HepG2 (cell line): ENCODE measurements around the gene SLC34A3. TPM values are rescaled to one million over a fixed set of nuclear protein-coding genes. Genes with fewer than 3 reads are reported as not detected.

ENCODE experiments used
- HNRNPLL ChIP-seq: fragments of 200-400 bp; formaldehyde crosslinking; IDR thresholded peaks from 2 replicates; pipeline ENCODE4 v1.6.1; 2017; ENCODE audit warnings: mild to moderate bottlenecking, low read depth, low read length; ENCODE audit not compliant: poor library complexity, severe bottlenecking
- ISX ChIP-seq: sonication (generic); formaldehyde crosslinking; conservative IDR thresholded peaks from 2 replicates; pipeline ENCODE4 v1.5.0; 2020; ENCODE audit warnings: missing genetic modification reagents
- MTF1 ChIP-seq: sonication (generic); formaldehyde crosslinking; IDR thresholded peaks from 2 replicates; pipeline ENCODE4 v1.5.0; 2020; ENCODE audit warnings: missing genetic modification reagents
- MXD4 ChIP-seq: IDR thresholded peaks from 2 replicates; pipeline ENCODE4 v1.6.1; 2016; ENCODE audit warnings: mild to moderate bottlenecking, missing biosample characterization, missing genetic modification reagents
- RBAK ChIP-seq: sonication (generic); formaldehyde crosslinking; IDR thresholded peaks from 2 replicates; pipeline ENCODE4 v1.5.1; 2020; ENCODE audit warnings: mild to moderate bottlenecking, missing genetic modification reagents
- SIN3A ChIP-seq: IDR thresholded peaks from 2 replicates; pipeline ENCODE4 v1.6.1; 2011; ENCODE audit warnings: low read depth, mild to moderate bottlenecking, control low read depth, low read length, borderline replicate concordance
- SNAI1 ChIP-seq: sonication (generic); formaldehyde crosslinking; IDR thresholded peaks from 2 replicates; pipeline ENCODE4 v1.5.0; 2020; ENCODE audit warnings: mild to moderate bottlenecking, missing genetic modification reagents, borderline replicate concordance
- SP5 ChIP-seq: IDR thresholded peaks from 2 replicates; pipeline ENCODE4 v1.6.1; 2016; ENCODE audit warnings: low read depth, borderline replicate concordance
- ZBTB21 ChIP-seq: sonication (generic); formaldehyde crosslinking; IDR thresholded peaks from 2 replicates; pipeline ENCODE4 v1.4.0; 2020; ENCODE audit warnings: missing genetic modification reagents
- ZNF33B ChIP-seq: sonication (generic); formaldehyde crosslinking; IDR thresholded peaks from 2 replicates; pipeline ENCODE4 v1.5.1; 2020; ENCODE audit warnings: mild to moderate bottlenecking, missing genetic modification reagents
- ZNF382 ChIP-seq: sonication (generic); formaldehyde crosslinking; IDR thresholded peaks from 2 replicates; pipeline ENCODE4 v1.5.0; 2020; ENCODE audit warnings: missing genetic modification reagents, mild to moderate bottlenecking, borderline replicate concordance
- ZNF589 ChIP-seq: sonication (generic); formaldehyde crosslinking; conservative IDR thresholded peaks from 2 replicates; pipeline ENCODE4 v1.8.0; 2022; ENCODE audit warnings: mild to moderate bottlenecking, moderate library complexity, missing genetic modification reagents
- polyA plus RNA-seq, 8 experiments: library from polyadenylated mRNA; depleted of rRNA in 3 of 8; stranded (reverse) in 7 of 8; unstranded in 1 of 8; fragments of >200 nt; fragmentation: Illumina TruSeq in 4 of 8; extraction: Trizol in 4 of 8; gene quantifications; 2 replicates each; pipeline versions ENCODE4 v1.2.1 to v1.2.3, GENCODE V29; 2011 to 2016; ENCODE audit warnings: low read depth in 4 of 8, missing spikeins in 1 of 8, mixed read lengths in 1 of 8; ENCODE audit not compliant: insufficient read depth in 1 of 8
- total RNA-seq, 5 experiments: library from RNA; depleted of rRNA; stranded (reverse); fragments of >200 nt; fragmentation: Illumina TruSeq; extraction: Trizol; gene quantifications; 2 replicates each; pipeline ENCODE4 v1.2.3, GENCODE V29; 2016; ENCODE audit warnings: low read depth in 1 of 5
- TF ChIP-seq, protein P1 (sequence below): sonication (generic); formaldehyde crosslinking; IDR thresholded peaks from 2 replicates; pipeline ENCODE4 v1.4.0; 2020; ENCODE audit warnings: missing genetic modification reagents
- TF ChIP-seq, protein P2 (sequence below): sonication (generic); formaldehyde crosslinking; IDR thresholded peaks from 2 replicates; pipeline ENCODE4 v1.4.0; 2020; ENCODE audit warnings: mild to moderate bottlenecking, missing genetic modification reagents
- TF ChIP-seq, protein P3 (sequence below): sonication (generic); formaldehyde crosslinking; IDR thresholded peaks from 2 replicates; pipeline ENCODE4 v1.5.0; 2020; ENCODE audit warnings: mild to moderate bottlenecking, missing genetic modification reagents
- TF ChIP-seq, protein P4 (sequence below): IDR thresholded peaks from 2 replicates; pipeline ENCODE4 v1.6.1; 2016; ENCODE audit warnings: missing compliant biosample characterization, missing genetic modification reagents, borderline replicate concordance
- TF ChIP-seq, protein P5 (sequence below): sonication (generic); formaldehyde crosslinking; IDR thresholded peaks from 2 replicates; pipeline ENCODE4 v1.5.1; 2020; ENCODE audit warnings: mild to moderate bottlenecking, moderate library complexity, missing genetic modification reagents
- TF ChIP-seq, protein P6 (sequence below): sonication (generic); formaldehyde crosslinking; IDR thresholded peaks from 2 replicates; pipeline ENCODE4 v1.4.0; 2020; ENCODE audit warnings: missing genetic modification reagents, mild to moderate bottlenecking, borderline replicate concordance

SLC34A3 gene
- total and polyA plus RNA-seq, 2 of the 13 experiments (the other 11 are each of a cell fraction or from before 2014, with no cell fraction given): 0.07 to 1.0 TPM

DNA sequence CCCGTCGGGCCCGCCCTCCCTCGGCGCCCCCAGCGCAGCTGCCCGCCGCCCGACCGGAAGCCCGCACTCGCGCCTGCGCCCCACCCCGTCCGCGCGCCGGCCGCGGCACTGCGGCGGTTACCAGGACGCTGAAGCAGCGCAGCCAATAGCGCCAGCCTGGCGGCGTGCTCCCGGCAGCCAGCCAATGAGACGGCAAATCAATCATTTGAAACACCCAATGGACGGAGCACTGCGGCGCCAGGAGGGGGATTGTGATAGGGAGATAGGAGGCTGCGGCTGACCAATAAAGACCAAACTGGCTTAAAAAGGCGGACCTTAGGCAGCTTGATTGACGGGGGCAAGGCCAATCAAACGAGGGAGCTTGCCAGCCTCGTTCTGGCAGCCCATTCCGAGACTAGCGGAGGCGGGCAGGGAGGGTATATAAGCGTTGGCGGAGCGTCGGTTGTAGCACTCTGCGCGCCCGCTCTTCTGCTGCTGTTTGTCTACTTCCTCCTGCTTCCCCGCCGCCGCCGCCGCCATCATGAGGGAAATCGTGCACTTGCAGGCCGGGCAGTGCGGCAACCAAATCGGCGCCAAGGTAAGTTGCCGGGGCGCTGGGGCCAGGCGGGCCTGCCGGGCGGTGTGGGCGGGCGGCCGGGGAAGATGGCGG lies 10.3 kb downstream of the SLC34A3 start, which contains the start of gene TUBB4B (continued):
- no peak for TF ChIP-seq ZBTB21
- TF ChIP-seq, protein P1, sequence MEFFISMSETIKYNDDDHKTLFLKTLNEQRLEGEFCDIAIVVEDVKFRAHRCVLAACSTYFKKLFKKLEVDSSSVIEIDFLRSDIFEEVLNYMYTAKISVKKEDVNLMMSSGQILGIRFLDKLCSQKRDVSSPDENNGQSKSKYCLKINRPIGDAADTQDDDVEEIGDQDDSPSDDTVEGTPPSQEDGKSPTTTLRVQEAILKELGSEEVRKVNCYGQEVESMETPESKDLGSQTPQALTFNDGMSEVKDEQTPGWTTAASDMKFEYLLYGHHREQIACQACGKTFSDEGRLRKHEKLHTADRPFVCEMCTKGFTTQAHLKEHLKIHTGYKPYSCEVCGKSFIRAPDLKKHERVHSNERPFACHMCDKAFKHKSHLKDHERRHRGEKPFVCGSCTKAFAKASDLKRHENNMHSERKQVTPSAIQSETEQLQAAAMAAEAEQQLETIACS (CRISPR knock-in tag): peak; percentile 31; the same call in 1 of the 2 replicates
- TF ChIP-seq ZNF382 (CRISPR knock-in tag): no peak
- TF ChIP-seq MXD4 (CRISPR knock-in tag): peak; percentile 37; the same call in 1 of the 2 replicates
- TF ChIP-seq ZNF589 (CRISPR knock-in tag): peak; percentile 60; the same call in 1 of the 2 replicates
- TF ChIP-seq ZNF33B (CRISPR knock-in tag): peak; percentile 69; the same call in 1 of the 2 replicates
- TF ChIP-seq, protein P2, sequence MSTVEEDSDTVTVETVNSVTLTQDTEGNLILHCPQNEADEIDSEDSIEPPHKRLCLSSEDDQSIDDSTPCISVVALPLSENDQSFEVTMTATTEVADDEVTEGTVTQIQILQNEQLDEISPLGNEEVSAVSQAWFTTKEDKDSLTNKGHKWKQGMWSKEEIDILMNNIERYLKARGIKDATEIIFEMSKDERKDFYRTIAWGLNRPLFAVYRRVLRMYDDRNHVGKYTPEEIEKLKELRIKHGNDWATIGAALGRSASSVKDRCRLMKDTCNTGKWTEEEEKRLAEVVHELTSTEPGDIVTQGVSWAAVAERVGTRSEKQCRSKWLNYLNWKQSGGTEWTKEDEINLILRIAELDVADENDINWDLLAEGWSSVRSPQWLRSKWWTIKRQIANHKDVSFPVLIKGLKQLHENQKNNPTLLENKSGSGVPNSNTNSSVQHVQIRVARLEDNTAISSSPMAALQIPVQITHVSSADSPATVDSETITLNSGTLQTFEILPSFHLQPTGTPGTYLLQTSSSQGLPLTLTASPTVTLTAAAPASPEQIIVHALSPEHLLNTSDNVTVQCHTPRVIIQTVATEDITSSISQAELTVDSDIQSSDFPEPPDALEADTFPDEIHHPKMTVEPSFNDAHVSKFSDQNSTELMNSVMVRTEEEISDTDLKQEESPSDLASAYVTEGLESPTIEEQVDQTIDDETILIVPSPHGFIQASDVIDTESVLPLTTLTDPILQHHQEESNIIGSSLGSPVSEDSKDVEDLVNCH (CRISPR knock-in tag): no peak
- TF ChIP-seq, protein P3, sequence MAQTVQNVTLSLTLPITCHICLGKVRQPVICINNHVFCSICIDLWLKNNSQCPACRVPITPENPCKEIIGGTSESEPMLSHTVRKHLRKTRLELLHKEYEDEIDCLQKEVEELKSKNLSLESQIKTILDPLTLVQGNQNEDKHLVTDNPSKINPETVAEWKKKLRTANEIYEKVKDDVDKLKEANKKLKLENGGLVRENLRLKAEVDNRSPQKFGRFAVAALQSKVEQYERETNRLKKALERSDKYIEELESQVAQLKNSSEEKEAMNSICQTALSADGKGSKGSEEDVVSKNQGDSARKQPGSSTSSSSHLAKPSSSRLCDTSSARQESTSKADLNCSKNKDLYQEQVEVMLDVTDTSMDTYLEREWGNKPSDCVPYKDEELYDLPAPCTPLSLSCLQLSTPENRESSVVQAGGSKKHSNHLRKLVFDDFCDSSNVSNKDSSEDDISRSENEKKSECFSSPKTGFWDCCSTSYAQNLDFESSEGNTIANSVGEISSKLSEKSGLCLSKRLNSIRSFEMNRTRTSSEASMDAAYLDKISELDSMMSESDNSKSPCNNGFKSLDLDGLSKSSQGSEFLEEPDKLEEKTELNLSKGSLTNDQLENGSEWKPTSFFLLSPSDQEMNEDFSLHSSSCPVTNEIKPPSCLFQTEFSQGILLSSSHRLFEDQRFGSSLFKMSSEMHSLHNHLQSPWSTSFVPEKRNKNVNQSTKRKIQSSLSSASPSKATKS (CRISPR knock-in tag): no peak
- peak; percentile 11; the same call in 1 of the 2 replicates for TF ChIP-seq SNAI1 (CRISPR knock-in tag)
- 0 out of 2 replicates have a peak, but pooled peaks have one; percentile 37 for TF ChIP-seq SP5 (CRISPR knock-in tag)
- TF ChIP-seq, protein P4, sequence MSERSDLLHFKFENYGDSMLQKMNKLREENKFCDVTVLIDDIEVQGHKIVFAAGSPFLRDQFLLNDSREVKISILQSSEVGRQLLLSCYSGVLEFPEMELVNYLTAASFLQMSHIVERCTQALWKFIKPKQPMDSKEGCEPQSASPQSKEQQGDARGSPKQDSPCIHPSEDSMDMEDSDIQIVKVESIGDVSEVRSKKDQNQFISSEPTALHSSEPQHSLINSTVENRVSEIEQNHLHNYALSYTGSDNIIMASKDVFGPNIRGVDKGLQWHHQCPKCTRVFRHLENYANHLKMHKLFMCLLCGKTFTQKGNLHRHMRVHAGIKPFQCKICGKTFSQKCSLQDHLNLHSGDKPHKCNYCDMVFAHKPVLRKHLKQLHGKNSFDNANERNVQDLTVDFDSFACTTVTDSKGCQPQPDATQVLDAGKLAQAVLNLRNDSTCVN (CRISPR knock-in tag): peak; percentile 82; the same call in 1 of the 2 replicates
- TF ChIP-seq, protein P5, sequence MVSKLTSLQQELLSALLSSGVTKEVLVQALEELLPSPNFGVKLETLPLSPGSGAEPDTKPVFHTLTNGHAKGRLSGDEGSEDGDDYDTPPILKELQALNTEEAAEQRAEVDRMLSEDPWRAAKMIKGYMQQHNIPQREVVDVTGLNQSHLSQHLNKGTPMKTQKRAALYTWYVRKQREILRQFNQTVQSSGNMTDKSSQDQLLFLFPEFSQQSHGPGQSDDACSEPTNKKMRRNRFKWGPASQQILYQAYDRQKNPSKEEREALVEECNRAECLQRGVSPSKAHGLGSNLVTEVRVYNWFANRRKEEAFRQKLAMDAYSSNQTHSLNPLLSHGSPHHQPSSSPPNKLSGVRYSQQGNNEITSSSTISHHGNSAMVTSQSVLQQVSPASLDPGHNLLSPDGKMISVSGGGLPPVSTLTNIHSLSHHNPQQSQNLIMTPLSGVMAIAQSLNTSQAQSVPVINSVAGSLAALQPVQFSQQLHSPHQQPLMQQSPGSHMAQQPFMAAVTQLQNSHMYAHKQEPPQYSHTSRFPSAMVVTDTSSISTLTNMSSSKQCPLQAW: peak; percentile 53; the same call in 1 of the 2 replicates
- 0 out of 2 replicates have a peak, but pooled peaks have one; percentile 22 for TF ChIP-seq SIN3A
- TF ChIP-seq, protein P6, sequence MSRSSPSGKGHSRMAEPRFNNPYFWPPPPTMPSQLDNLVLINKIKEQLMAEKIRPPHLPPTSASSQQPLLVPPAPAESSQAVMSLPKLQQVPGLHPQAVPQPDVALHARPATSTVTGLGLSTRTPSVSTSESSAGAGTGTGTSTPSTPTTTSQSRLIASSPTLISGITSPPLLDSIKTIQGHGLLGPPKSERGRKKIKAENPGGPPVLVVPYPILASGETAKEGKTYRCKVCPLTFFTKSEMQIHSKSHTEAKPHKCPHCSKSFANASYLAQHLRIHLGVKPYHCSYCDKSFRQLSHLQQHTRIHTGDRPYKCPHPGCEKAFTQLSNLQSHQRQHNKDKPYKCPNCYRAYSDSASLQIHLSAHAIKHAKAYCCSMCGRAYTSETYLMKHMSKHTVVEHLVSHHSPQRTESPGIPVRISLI (CRISPR knock-in tag): no peak; the same call in 1 of the 2 replicates
- TF ChIP-seq ISX (CRISPR knock-in tag): 0 out of 2 replicates have a peak, but pooled peaks have one; percentile 69
- TF ChIP-seq RBAK (CRISPR knock-in tag): no peak
- 0 out of 2 replicates have a peak, but pooled peaks have one; percentile 65 for TF ChIP-seq MTF1 (CRISPR knock-in tag)
- peak; percentile 41 for TF ChIP-seq HNRNPLL
